Tibial nerve (tissue), 4 donors: ENCODE measurements around the gene DYNC1LI1. TPM values are rescaled to one million over a fixed set of nuclear protein-coding genes. Genes with fewer than 3 reads are reported as not detected.

ENCODE experiments used
- DNase-seq, 2 donors: peaks; one replicate each; pipeline ENCODE4 v3.0.0-alpha.2; 2019; ENCODE audit warnings: low spot score in 2 of 2
- H3K27ac ChIP-seq, 4 donors: fragments of 200-600 bp; sonication (generic) in 3 of 4; one replicate each; pipeline ENCODE4 v1.5.1; 2017 to 2019; ENCODE audit warnings: mild to moderate bottlenecking in 1 of 4
- H3K27me3 ChIP-seq, 2 donors: fragments of 200-600 bp; sonication (generic) in 1 of 2; one replicate each; pipeline versions ENCODE4 v1.5.1 to v1.6.0; 2017 to 2019
- H3K36me3 ChIP-seq, 3 donors: fragments of 200-600 bp; sonication (generic); one replicate each; pipeline ENCODE4 v1.5.1; 2018 to 2019
- H3K4me1 ChIP-seq, 4 donors: fragments of 200-600 bp; sonication (generic) in 3 of 4; one replicate each; pipeline ENCODE4 v1.5.1; 2017 to 2019
- H3K4me3 ChIP-seq, 4 donors: fragments of 200-600 bp; sonication (generic) in 3 of 4; one replicate each; pipeline ENCODE4 v1.5.1; 2017 to 2019; ENCODE audit warnings: mild to moderate bottlenecking in 1 of 4, moderate library complexity in 1 of 4
- H3K9me3 ChIP-seq, 4 donors: fragments of 200-600 bp; sonication (generic) in 3 of 4; one replicate each; pipeline ENCODE4 v1.5.1; 2017 to 2019
- CTCF ChIP-seq, 5 experiments: fragments of 200-600 bp in 3 of 5; fragments of 450-650 bp in 2 of 5; sonication (generic) in 3 of 5; IDR thresholded peaks; one replicate each; pipeline ENCODE4 v1.5.1; 2016 to 2019; ENCODE audit warnings: antibody characterized with exemption in 5 of 5, mild to moderate bottlenecking in 3 of 5, moderate library complexity in 2 of 5
- EP300 ChIP-seq, 2 donors: sonication (generic); formaldehyde crosslinking; IDR thresholded peaks; one replicate each; pipeline ENCODE4 v1.6.1; 2017; ENCODE audit warnings: antibody characterized with exemption in 2 of 2, mild to moderate bottlenecking in 1 of 2
- POLR2A ChIP-seq, 2 donors: fragments of 450-650 bp; IDR thresholded peaks; one replicate each; pipeline ENCODE4 v1.6.1; 2017; ENCODE audit warnings: antibody characterized with exemption in 2 of 2, mild to moderate bottlenecking in 2 of 2, moderate library complexity in 2 of 2
- WGBS, 2 donors: methylation state at CpG; one replicate each; pipeline ENCODE4 v1.1.5; 2018; 5-methylcytosine and 5-hydroxymethylcytosine counted together
- total RNA-seq, 4 donors: library from RNA; depleted of rRNA; stranded (reverse); fragments of >200 nt; gene quantifications; one replicate each; pipeline ENCODE4 v1.1.0, GENCODE V29; 2016

DYNC1LI1 gene
- total RNA-seq, 4 donors from 2014 or later = 19.0 to 39.6 (median 23.9) TPM

- no peaks in the 10 kb centered on the region for H3K36me3 ChIP-seq
- 54 to 61% methylated on average over 25 of the region's 25 CpGs for WGBS, 2 donors
- peak overlapping the region; percentile 46 to 96 (median 80) for H3K4me3 ChIP-seq
- H3K27me3 ChIP-seq = no peaks in the 10 kb centered on the region
- no peak for TF ChIP-seq POLR2A (IDR thresholded peaks at IDR 0.05)
- TF ChIP-seq CTCF (IDR thresholded peaks at IDR 0.05) = no peak
- no peak for TF ChIP-seq EP300 (IDR thresholded peaks at IDR 0.05)
- DNase-seq = no peak
- H3K4me1 ChIP-seq = peaks cover 0 to 60% (median 21%) of the 10 kb centered on the region in 4 donors
- H3K27ac ChIP-seq = peak overlapping the region in 3 of 4 donors; percentile 91 to 98 (median 97)
- H3K9me3 ChIP-seq = no peaks in the 10 kb centered on the region
These were observed 69.5 kb downstream of the DYNC1LI1 start for GRCh38 chr3:32500880-32501782.

GRCh38 chr3:32500231-32500630, 70.4 kb downstream of the DYNC1LI1 start:
- peak overlapping the region in 1 of 4 donors; percentile 91 for H3K27ac ChIP-seq
- 46 to 59% methylated on average over 2 of the region's 2 CpGs for WGBS, 2 donors
- TF ChIP-seq CTCF (IDR thresholded peaks at IDR 0.05) (no peak), EP300 (IDR thresholded peaks at IDR 0.05) (no peak), POLR2A (IDR thresholded peaks at IDR 0.05) (no peak)

GRCh38 chr3:32499585-32499984, 71.1 kb downstream of the DYNC1LI1 start:
- DNase-seq = no peak
- no peaks in the 10 kb centered on the region for H3K9me3 ChIP-seq
- no peak overlapping the region for H3K4me3 ChIP-seq
- TF ChIP-seq EP300 (IDR thresholded peaks at IDR 0.05) (no peak), POLR2A (IDR thresholded peaks at IDR 0.05) (no peak), CTCF (IDR thresholded peaks at IDR 0.05) (no peak)
- no peaks in the 10 kb centered on the region for H3K36me3 ChIP-seq
- WGBS, 2 donors = 71 to 80% methylated on average over 2 of the region's 2 CpGs
- peak overlapping the region in 2 of 4 donors; percentile 49 to 91 for H3K27ac ChIP-seq
- H3K4me1 ChIP-seq = peaks cover 0 to 66% (median 23%) of the 10 kb centered on the region in 4 donors
- no peaks in the 10 kb centered on the region for H3K27me3 ChIP-seq

More at GRCh38 chr3:32500231-32500630, 70.4 kb downstream of the DYNC1LI1 start:
- H3K4me1 ChIP-seq = peaks cover 0 to 66% (median 21%) of the 10 kb centered on the region in 4 donors
- no peaks in the 10 kb centered on the region for H3K36me3 ChIP-seq
- peak overlapping the region in 1 of 4 donors; percentile 66 for H3K4me3 ChIP-seq
- no peak for DNase-seq
- H3K27me3 ChIP-seq = no peaks in the 10 kb centered on the region
- H3K9me3 ChIP-seq = no peaks in the 10 kb centered on the region

GRCh38 chr3:32498992-32499391, 71.7 kb downstream of the DYNC1LI1 start:
- peaks cover 0 to 72% (median 29%) of the 10 kb centered on the region in 4 donors for H3K4me1 ChIP-seq
- no peaks in the 10 kb centered on the region for H3K27me3 ChIP-seq
- H3K4me3 ChIP-seq = no peak overlapping the region
- WGBS, 2 donors = 68 to 72% methylated on average over 3 of the region's 3 CpGs
- no peak for DNase-seq
- no peak for TF ChIP-seq CTCF (IDR thresholded peaks at IDR 0.05)
- no peak for TF ChIP-seq EP300 (IDR thresholded peaks at IDR 0.05)
- TF ChIP-seq POLR2A (IDR thresholded peaks at IDR 0.05) = no peak
- peak overlapping the region in 2 of 4 donors; percentile 62 to 91 for H3K27ac ChIP-seq
- no peaks in the 10 kb centered on the region for H3K36me3 ChIP-seq
- H3K9me3 ChIP-seq = no peaks in the 10 kb centered on the region

- DNase-seq = no peak
- TF ChIP-seq CTCF (IDR thresholded peaks at IDR 0.05) (no peak), POLR2A (IDR thresholded peaks at IDR 0.05) (no peak), EP300 (IDR thresholded peaks at IDR 0.05) (no peak)
- Histone ChIP-seq H3K9me3 (no peaks in the 10 kb centered on the region), H3K36me3 (no peaks in the 10 kb centered on the region), H3K4me1 (peaks cover 0 to 72% (median 29%) of the 10 kb centered on the region in 4 donors), H3K27me3 (no peaks in the 10 kb centered on the region), H3K4me3 (no peak overlapping the region), H3K27ac (peak overlapping the region in 2 of 4 donors; percentile 36 to 62)
- WGBS, 2 donors = 52 to 58% methylated on average over 3 of the region's 3 CpGs
These were observed 72.4 kb downstream of the DYNC1LI1 start for GRCh38 chr3:32498252-32498651.
